HL-60 (cell line): ENCODE results near the gene YY1.
"Not testable (repeated sequence)": the region's sequence is repeated elsewhere in the genome, so short reads cannot be mapped to it uniquely, and the experiment has no call there.

ENCODE experiments used
- DNase-seq, 2 experiments: peaks; one replicate each; pipeline ENCODE4 v3.0.0-alpha.2; 2010 to 2020; ENCODE audit warnings: low read depth in 1 of 2, low spot score in 1 of 2
- H3K27ac ChIP-seq: fragments of 250-450 bp; sonication (Bioruptor Pico); replicated peaks from 2 replicates; pipeline ENCODE4 v1.5.1; 2020; ENCODE audit warnings: mild to moderate bottlenecking, moderate library complexity
- H3K27me3 ChIP-seq: fragments of 250-450 bp; sonication (Bioruptor Pico); 2 replicates; pipeline ENCODE4 v1.5.1; 2021; ENCODE audit warnings: mild to moderate bottlenecking, moderate library complexity; ENCODE audit not compliant: insufficient read depth, poor library complexity, severe bottlenecking
- H3K4me3 ChIP-seq: replicated peaks from 2 replicates; pipeline ENCODE4 v1.5.1; 2011; ENCODE audit warnings: mild to moderate bottlenecking, control low read depth, low read length; ENCODE audit not compliant: insufficient read depth
- GABPA ChIP-seq: IDR thresholded peaks from 2 replicates; pipeline ENCODE4 v1.6.1; 2012; ENCODE audit warnings: low read depth
- POLR2AphosphoS5 ChIP-seq: IDR thresholded peaks from 2 replicates; pipeline ENCODE4 v1.6.1; 2012; ENCODE audit warnings: low read depth
- REST ChIP-seq: IDR thresholded peaks from 2 replicates; pipeline ENCODE4 v1.6.1; 2012; ENCODE audit warnings: low read depth; ENCODE audit not compliant: insufficient replicate concordance
- SPI1 ChIP-seq: IDR thresholded peaks from 2 replicates; pipeline ENCODE4 v1.6.1; 2012; ENCODE audit warnings: low read depth, mild to moderate bottlenecking, borderline replicate concordance
- TF ChIP-seq, protein P1 (sequence below): IDR thresholded peaks from one replicate; pipeline ENCODE4 v1.5.1; 2011; ENCODE audit warnings: low read length, control low read depth, inconsistent platforms; ENCODE audit not compliant: insufficient read depth

The YY1 gene

DNA sequence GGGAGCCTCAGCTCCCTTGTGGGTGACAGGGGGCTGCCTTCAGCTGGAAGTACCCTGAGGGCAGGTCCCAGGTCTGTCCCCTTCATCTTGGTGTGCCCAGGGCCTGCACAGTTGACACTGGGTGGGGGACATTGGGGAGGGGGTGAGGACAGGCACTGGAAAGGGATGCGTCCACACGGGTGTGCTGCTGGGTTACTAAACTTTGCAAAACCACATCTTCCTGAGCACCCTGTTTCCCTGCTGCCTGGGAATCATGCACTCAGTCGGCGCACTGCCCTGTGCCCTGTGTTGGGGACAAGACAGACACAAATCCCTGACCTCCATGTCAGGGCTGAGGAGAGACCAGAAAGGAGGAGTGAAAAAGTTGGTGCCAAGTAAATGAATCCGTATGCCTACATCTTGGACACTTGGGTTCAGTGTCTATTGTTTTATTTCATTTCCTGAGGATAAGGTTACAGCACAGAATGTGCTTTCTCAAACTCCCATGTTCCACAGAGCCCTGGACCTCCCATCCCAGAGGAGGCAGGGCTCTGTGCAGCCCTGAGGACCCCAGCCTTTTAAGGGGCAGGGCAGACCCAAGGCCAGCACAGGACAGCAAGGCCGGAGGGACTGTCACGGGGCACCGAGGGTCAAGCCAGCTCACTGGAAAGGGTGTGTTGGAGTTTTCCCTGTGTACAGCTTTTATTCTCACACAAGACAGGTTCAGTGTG, 70.2 kb downstream of the YY1 start:
- peak in 1 of 2 experiments; percentile 32 for DNase-seq
- no peak overlapping the region for H3K27ac ChIP-seq
- H3K4me3 ChIP-seq, result no peak overlapping the region
- H3K27me3 ChIP-seq, result no peaks in the 10 kb centered on the region
- TF ChIP-seq, protein P1, sequence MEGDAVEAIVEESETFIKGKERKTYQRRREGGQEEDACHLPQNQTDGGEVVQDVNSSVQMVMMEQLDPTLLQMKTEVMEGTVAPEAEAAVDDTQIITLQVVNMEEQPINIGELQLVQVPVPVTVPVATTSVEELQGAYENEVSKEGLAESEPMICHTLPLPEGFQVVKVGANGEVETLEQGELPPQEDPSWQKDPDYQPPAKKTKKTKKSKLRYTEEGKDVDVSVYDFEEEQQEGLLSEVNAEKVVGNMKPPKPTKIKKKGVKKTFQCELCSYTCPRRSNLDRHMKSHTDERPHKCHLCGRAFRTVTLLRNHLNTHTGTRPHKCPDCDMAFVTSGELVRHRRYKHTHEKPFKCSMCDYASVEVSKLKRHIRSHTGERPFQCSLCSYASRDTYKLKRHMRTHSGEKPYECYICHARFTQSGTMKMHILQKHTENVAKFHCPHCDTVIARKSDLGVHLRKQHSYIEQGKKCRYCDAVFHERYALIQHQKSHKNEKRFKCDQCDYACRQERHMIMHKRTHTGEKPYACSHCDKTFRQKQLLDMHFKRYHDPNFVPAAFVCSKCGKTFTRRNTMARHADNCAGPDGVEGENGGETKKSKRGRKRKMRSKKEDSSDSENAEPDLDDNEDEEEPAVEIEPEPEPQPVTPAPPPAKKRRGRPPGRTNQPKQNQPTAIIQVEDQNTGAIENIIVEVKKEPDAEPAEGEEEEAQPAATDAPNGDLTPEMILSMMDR, result no peak
- no peak for TF ChIP-seq GABPA
- no peak for TF ChIP-seq POLR2AphosphoS5
- no peak for TF ChIP-seq SPI1
- TF ChIP-seq REST, result no peak

DNA sequence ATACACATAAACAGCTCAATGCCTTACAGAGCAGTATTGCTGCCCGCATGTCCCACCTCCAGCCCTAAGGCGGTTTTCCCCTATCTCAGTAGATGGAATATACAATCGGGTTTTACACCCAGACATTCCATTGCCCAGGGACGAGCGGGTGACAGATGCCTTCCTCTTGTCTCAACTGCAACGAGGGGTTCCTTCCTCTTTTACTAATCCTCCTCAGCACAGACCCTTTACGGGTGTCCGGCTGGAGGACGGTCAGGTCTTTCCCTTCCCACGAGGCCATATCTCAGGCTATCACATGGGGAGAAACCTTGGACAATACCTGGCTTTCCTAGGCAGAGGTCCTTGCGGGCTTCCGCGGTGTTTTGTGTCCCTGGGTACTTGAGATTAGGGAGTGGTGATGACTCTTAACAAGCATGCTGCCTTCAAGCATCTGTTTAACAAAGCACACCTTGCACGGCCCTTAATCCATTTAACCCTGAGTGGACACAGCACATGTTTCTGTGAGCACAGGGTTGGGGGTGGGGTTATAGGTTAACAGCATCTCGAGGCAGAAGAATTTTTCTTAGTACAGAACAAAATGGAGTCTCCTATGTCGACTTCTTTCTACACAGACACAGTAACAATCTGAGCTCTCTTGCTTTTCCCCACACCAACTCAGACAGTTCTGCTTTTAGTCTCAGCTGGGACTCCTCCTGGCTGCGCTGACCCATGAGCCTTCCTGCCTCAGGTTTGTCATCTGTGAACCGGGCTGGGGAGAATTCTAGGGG, 73.3 kb downstream of the YY1 start:
- H3K4me3 ChIP-seq, H3K27me3 ChIP-seq: not testable (repeated sequence)
- peak overlapping the region; percentile 57 for H3K27ac ChIP-seq
- DNase-seq, result peak in 1 of 2 experiments; percentile 70
- peak; percentile 52; the same call in 1 of the 2 replicates for TF ChIP-seq SPI1

- Histone ChIP-seq H3K4me3 (no peak overlapping the region), H3K27ac (peak overlapping the region; percentile 57), H3K27me3 (no peaks in the 10 kb centered on the region)
- no peak for DNase-seq
- TF ChIP-seq SPI1 (no peak), GABPA (no peak), REST (no peak), POLR2AphosphoS5 (no peak)
- TF ChIP-seq, protein P1, result no peak
Measured at GRCh38 chr14:100312877-100313400, 74.0 kb downstream of the YY1 start.

GRCh38 chr14:100313464-100314230, 74.7 kb downstream of the YY1 start:
- Histone ChIP-seq H3K27me3 (no peaks in the 10 kb centered on the region), H3K27ac (no peak overlapping the region), H3K4me3 (no peak overlapping the region)
- TF ChIP-seq SPI1 (no peak), POLR2AphosphoS5 (no peak), GABPA (no peak), REST (no peak)
- TF ChIP-seq, protein P1, result no peak
- DNase-seq, result no peak
